GM18519 (cell line): ENCODE measurements around the gene C14orf180.

Experiments used
- ATAC-seq: cut with Tn5 transposase; IDR thresholded peaks from one replicate; pipeline ENCODE4 v1.9.1; 2021; ENCODE audit warnings: mild to moderate bottlenecking, moderate library complexity; ENCODE audit not compliant: unreplicated experiment, low FRiP score

C14orf180 gene

DNA sequence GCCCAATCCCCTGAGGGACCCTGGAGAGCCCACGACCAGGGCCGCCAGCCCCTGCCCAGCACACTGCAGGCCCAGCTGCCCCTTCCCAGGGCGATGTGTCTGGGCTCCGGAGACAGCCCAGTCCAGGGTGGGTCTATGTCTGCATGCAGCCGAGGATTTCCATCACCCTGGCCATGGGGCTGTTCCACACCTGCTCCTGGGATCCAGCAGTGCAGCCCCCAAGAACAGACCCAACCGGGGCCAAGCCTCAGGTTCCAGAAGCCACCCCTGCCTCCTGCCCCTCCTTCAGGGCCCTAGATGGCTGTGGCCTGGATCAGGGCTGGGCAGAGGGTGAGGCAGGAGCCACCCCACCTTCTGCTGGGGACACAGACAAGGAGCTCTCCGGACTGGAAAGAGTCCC, 11.5 kb downstream of the C14orf180 start:
- ATAC-seq, result no peak

DNA sequence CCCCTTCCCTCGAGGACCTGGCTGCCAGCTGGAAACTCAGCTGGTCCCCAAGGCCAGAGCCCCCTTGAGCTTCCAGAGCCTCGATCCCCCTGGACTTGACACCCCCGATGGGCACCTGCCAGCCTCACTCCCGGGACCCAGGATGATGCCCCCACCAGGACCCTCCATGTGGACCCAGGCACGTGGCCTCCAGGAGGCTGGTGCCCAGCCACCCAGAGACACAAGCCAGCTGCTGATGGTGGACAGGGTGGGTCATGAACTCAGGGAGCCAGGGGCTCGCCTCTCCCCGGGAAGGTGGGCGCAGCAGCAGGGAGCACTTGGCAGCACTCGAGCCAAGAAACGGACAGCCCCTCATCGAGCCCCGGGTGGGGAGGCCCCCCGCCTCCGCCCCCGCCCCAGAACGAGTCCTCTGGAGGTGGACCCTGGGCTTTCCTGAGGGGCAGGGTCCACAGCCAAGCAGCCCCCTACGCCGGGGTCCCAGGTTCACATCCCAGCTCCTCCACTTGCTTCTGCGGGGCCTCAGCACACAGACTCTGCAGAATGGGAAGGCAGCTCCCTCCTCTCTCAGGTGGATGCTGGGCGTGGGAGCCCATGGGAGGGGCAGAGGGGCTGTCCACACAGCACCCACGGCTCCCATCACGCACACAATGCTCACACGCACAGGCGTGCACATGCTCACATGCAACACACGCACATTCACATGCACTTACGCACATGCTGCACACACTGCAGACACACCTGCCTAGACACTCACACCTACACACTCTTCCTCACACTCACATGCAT, 12.1 kb downstream of the C14orf180 start:
- ATAC-seq, result no peak

DNA sequence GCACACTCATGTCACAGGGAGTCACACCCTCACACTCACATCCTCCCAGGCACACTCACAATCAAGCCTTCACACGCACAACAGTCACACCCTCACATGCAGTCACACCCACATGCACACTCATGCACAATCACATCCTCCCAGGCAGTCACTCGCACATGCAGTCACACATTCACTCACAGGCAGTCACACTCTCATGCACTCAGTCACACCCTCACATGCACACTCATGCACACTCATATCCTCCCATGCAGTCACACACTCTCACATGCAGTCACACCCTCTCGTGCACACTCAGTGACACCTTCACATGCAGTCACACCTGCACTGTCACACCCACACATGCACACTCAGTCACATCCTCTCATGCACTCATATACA, 12.7 kb downstream of the C14orf180 start:
- ATAC-seq, result no peak

DNA sequence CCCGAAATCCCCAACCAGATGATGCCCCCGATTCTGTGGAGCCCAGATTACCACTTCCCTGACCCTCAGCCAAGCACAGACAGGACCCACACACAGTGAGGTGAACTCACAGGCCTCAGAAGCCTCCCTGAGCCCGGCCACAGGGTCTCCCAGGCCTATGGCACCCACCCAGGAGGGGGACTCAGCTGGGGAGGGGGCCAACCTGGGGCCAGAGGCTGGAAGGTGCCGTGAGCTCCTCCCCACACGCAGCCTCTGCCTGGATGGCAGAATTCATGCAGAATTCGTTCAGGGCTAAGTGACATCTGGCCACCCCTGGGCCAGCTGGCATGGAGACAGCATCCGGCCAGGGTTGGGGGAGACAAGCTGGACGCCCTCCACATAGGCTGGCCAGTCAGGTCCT, 13.2 kb downstream of the C14orf180 start:
- ATAC-seq, result no peak

DNA sequence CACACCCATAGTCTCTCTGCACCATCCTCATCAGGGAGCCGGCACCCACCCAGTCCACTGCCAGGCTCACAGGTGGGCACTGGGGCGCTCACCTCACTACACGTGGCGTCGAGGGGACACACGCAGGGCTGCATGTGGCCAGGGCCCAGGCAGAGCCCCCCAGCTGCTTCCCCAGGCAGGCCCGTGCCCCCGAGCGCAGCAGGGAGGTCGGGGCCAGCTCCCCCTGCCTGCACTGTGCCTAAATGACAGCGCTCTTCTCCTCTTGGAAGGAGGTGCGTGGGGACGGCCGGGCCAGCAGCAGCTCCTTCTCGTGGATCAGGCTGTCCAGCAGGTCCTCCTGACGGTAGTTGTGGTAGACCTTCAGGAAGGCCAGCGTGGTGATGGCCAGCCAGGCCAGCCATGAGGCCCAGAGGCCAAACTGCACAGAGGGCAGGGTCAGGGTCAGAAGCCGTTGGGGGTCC, 13.7 kb downstream of the C14orf180 start:
- no peak for ATAC-seq

DNA sequence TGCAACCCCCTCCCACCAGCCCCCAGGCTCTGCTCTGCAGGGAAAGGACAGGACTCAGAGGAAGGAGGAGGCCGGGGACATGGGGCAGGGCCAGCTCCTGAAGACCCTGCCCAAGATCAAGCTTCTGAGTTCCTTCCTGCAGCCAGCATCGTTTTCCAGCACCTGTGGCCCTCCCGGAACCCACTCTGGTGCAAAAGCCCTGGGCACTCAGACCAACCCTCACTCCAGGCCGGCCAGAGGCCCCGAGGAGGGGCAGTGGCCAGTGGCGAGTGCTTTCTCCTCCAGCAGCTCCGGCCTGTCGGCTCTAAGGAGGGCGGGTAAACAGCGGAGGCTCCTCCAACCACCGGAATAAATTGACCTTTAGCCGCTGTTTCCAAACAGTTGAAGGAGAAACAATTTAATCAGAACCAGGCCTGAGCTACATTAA, 14.2 kb downstream of the C14orf180 start:
- no peak for ATAC-seq

DNA sequence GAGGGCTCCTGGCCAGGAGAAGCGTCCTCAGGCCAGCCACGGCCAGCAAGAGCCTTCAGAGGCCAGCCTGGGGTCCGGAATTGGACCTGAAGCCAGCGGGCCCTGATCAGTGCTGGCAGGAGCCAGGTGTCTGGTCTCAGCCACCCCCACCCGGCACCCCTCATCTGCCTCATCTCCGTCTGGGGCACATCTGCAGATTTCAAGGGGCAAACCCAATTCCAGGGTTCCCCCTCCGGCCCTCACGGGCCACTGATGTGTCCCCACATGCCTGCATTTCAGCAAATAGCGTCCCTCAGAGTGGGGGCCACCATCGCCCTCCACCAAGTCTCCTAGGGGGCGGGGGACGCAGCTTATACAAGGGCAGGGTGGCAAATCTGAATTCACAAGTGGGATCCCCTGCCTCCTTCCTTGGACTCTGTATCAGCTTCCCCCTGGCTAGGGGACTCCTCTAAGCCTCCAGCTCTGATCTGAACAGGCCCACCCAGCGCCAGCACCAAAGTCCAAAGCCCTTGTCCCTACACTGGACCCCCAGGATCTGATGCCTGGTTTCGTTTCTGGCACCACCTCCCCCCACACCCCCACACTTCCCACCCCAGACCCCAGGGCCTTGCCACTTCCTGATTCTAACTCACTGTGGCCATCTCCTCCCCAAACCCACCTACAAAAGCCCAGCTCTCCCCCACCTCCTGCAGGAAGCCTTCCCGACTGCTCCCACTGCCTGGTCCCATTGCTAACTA, 14.9 kb downstream of the C14orf180 start:
- no peak for ATAC-seq

DNA sequence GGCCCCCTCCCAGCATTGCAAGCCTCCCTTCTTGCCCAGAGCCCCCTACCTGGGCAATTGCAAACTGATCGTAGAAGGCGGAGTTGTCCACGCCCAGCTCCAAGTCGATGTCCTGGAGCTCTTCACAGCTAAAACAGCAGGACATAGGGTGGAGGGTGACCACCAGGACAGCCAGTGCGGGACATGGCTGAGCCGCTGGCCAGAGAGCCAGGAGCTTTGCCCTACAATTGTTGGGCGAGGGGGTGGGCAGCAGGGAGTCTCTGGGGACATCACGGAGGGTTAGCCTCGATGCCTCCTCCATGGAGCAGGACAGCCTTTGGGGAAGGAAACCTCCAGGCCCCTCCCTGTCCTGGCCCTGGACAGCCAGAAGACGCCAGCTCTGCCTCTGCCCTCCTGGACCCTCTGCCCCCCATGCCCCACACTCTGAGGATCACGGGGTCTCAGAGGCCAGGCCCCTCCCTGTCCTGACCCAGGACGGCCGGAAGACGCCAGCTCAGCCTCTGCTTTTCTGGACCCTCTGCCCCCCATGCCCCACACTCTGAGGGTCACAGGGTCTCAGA, 15.6 kb downstream of the C14orf180 start:
- ATAC-seq, result no peak

DNA sequence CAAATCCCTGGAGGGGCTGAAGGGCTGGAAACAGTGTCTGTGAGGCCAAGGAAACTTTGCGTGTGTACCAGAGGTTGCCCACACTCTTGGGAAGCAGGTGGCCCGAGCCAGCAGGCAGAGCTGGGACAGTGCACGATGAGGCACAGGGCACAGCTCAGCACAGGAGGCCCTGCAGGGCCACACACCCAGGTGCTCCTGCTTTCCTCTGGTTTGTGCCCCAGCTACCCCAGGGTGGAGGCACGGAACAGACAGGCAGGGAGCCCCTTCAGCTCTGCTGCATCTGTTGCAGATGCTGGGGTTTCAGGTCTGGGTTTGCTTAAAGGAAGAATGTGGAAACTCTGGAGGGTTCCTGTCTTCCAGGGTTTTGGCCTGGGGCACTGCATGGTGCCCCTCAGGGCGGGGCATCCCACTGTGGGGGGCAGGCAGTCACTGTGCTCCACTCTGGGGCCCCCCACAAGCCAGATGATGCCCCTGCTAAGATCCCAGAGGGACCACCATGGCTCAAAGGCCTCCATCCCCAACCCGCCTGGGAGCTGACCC, 16.4 kb downstream of the C14orf180 start:
- ATAC-seq, result no peak

DNA sequence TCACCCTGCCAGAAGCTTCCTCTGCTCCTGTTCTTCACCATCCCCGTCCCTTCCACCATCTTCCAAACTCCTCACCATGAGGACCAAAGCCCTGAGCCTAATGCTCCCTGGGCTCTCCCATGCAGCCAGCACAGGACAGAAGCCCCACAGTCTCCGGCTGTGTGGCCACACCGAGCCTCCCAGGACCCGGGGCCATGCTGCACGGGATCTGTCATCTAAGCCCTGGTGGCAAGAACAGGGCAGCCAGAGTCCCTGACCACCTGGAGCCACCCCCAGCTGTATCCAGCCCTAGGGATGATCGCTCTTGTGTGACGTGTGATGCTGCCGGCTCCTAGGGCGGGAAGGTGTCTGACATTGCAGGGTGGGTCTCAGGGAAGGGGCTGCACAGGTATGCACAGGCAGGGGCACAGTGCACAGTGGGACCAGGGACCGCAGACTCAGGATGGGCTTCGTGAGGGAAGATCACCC, 16.9 kb downstream of the C14orf180 start:
- no peak for ATAC-seq

DNA sequence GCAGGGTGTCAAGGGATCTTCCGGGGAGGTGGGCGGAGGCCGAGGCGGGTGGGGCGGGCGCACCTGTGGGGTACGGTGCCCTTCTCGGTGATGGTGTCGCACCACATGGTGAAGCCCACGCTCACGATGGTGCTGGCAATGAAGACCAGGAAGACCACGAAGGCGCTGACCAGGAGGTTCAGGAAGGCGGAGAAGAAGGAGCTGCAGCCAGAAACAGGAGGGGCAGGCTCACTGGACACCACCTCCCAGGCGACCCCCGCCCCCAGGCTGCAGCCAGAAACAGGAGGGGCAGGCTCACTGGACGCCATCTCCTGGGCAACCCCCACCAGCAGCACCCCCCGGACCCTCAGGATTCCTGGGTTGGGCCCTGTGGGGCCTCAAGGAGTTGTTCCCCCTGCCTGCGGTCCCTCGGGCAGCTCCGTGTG, 17.4 kb downstream of the C14orf180 start:
- ATAC-seq, result no peak

DNA sequence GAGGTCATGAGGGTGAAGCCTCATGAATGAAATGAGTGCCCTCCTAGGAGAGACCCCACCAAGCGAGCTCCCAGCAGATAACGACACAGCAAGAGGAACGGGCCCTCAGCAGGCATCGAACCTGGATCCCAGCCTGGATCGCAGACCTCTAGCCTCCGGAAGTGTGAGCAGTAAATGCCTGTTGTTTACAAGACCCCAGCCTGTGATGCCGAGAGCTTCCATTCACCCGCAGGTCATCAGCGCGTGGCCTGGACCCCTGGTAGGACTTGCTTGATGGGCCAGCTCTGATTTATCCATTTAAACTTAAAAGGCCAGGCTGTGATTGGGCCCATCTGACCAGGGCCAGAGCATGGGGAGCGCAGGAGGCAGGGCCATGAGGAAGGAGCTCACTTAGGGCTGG, 18.0 kb downstream of the C14orf180 start:
- no peak for ATAC-seq

DNA sequence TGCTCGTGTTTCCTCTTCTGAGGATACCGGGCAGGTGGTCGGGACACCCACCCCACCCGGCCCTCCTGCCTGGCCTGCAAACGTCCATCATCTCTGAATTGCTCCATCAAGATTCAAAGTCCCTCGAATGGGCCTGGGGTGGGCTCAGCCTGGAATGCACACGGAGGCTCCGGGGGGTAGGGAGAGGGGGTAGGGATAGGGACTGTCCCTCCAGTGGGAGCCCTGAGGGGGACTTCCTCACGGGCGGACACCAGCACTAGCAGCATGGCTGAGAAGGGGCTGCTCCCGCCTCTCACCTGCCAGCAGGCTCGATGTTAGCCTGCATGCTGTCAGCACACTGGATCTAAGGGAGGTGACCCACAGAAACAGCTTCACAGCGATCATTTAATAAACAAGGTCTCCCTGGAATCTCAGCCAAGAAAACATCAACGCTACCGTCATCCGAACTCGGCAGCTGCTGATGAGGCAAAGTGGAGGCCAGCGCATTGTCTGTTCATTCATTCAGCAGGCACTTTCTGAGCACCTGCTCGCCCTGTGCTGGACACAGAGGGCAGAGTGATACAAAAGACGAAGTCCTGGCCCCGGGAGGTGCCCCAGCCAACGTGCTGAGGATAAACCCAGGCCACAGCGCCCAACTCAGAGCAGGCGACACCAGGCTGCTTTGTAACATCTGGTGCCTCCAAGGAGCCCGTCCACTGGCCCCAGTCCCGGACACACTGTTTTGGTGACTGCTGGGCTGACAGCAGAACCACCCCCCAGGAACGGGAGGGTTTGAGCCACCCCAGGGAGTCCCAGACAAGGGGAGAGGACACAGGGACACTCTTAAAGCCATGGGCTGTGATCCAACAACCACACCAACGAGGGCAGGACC, 18.7 kb downstream of the C14orf180 start:
- no peak for ATAC-seq

DNA sequence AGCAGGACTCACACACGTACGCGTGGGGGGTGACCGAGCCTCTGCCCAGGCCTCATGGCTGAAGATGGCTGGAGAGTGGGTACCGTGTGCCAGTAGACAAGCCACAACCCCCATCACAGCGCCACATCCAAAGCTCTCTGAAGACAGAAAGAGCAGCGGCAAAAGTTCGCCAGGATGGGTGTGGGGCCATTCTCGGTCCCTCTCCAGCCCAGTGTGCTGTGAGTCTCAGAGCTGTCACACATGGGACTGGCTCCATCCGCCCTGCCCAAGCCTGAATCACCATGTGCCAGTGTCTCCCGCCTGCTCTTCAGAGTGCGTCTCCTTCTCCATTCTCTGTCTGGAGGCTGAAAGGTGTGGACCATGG, 19.3 kb downstream of the C14orf180 start:
- ATAC-seq, result no peak

DNA sequence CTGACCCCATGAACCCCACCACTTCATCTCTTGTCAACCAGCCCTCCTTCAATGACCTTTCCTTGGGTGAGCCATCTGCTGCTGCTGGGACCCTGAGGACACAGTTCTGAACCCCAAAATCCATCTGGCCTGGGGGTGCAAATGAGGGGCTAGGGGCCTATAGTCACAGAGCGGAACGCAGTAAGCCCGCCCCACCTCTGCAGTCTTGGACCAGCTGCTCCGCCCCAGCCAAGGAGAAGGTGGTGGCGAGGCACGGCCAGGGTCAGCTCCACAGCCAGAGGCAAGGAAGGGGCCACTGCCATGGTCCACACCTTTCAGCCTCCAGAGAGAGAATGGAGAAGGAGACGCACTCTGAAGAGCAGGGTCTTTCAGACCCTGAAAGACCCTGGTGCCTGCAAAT, 19.9 kb downstream of the C14orf180 start:
- no peak for ATAC-seq

DNA sequence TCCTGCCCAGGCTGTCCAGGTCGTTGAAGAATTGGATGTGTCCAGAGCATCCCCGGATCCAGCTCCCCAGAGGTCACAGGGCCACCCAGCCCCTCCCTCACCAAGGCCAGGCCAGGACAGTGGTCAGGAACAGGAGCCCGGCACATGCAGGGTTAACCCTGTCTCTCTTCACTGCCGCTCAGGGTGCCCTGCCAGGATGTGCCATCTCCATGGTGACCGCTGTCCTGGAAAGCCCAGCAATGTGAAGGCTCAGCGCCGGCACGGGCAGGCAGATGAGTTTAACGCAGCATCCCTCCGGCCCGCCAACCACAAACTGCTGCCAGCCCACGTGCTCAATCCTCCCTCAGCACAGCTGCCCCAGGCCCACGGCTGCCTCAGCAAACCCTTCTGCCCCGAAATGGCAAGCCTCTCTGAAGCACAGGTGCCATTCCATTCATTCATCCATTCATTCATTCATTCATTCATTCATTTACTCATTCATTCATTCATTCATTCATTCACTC, 20.6 kb downstream of the C14orf180 start:
- no peak for ATAC-seq

DNA sequence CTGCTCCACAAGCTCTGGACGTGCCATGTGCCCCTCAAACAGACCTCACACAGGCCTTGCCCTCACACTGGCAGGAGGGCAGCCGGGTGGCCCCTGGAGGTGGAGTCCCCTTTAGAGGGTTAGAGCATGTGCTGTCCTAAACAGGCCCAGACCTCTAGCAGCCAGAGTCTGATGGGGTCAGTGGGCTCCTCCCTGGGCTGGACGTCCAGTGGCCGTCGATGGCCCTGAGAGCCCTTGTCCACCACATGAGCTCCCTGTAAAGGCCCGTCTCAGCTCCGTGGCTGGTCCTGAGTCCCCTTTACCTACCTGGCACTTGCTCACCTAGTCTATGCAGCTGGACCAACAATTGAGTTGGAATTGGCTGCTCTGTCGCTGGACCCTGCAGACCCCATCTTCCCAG, 21.2 kb downstream of the C14orf180 start:
- ATAC-seq, result no peak

DNA sequence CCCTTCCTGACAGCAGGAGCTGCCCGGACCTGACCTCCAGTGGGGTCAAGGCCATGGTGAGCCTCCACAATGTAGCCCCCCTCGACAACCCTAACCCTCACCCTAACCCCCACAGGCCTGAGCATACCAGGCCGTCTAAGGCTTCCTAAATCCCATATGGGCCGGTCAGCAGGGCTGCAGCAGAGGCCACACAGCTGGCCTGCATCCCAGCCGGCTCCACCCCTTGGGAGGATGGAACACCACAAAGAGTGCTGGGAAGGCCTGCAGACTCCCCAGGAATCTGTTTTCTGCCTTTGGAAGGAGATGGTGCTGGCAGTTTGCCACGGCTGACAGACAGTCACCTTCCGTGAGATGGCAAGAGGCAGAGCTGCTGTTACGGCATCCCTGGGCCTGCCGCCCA, 22.2 kb downstream of the C14orf180 start:
- ATAC-seq, result no peak

DNA sequence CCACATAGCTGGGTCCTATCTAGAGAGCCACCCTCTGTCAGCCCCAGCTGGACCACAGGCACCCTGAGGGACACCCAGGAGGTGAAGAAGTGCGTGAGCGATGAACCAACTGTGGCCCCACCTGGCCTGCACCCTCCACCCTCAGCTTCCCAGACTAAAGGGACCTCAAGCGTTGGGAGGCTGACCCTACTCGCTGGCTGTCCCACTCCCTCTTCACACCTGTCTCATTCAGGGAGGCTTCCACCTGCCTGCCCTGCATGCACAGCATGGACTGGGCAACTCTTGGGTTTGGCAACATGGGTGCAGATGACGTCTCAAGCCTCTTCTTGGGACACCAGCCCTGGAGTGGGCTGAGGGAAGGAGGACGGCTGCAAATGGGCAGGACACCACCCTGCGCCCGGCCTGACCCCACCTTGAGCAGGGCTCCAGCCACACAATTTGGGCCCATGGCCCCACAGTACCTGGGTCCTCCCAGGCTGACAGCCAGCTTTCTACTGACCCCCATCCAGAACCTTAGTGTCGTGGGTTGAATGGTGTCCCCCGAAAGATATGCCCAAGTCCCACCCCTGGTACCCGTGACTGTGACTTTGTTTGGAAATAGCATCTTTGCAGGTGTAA, 22.9 kb downstream of the C14orf180 start:
- no peak for ATAC-seq

DNA sequence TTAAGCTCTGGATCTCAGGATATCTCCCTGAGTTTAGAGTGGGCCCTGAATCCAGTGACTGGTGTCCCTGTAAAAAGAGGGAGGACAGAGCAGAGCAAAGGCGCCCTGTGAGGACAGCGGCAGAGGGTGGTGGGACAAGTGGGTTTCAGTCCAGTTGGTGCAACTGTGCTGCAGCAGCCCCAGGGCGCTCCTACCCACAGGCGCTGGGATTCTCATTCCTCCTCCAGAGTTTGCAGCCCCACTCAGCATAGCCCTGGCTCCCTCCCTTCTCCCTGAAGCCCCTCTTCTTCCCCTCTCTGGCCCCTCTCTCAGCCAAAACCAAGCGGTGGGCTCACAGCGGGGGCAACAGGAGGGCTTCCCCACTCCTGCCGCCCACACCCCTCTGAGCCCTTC, 23.4 kb downstream of the C14orf180 start:
- ATAC-seq, result no peak
